Loucy (cell line): ENCODE results near the gene LYPD6.

Experiments used
- H2AFZ ChIP-seq: fragments of 200-600 bp; sonication (generic); 2 replicates; pipeline ENCODE4 v1.6.0; 2016; ENCODE audit warnings: antibody characterized with exemption, mild to moderate bottlenecking, low read length, moderate library complexity
- H3F3A ChIP-seq: fragments of 200-600 bp; 2 replicates; pipeline ENCODE4 v1.6.0; 2016; ENCODE audit warnings: antibody characterized with exemption, low read depth, mild to moderate bottlenecking
- H3K27me3 ChIP-seq: fragments of 200-600 bp; sonication (generic); 2 replicates; pipeline ENCODE4 v1.6.1; 2014; ENCODE audit warnings: low read length, mild to moderate bottlenecking; ENCODE audit not compliant: insufficient read depth, poor library complexity, severe bottlenecking
- H3K36me3 ChIP-seq: fragments of 200-600 bp; sonication (generic); 2 replicates; pipeline ENCODE4 v1.6.1; 2016; ENCODE audit warnings: low read length; ENCODE audit not compliant: insufficient read depth
- H3K4me1 ChIP-seq: fragments of 200-600 bp; sonication (generic); 2 replicates; pipeline ENCODE4 v1.5.1; 2014; ENCODE audit warnings: low read length, mild to moderate bottlenecking; ENCODE audit not compliant: insufficient read depth, poor library complexity, severe bottlenecking
- H3K4me2 ChIP-seq: fragments of 200-600 bp; sonication (generic); 2 replicates; pipeline ENCODE4 v1.6.0; 2014; ENCODE audit warnings: antibody characterized with exemption, low read length, low read depth, mild to moderate bottlenecking; ENCODE audit not compliant: poor library complexity, severe bottlenecking
- H3K4me3 ChIP-seq: fragments of 200-600 bp; sonication (generic); 2 replicates; pipeline ENCODE4 v1.5.1; 2014; ENCODE audit warnings: low read length, mild to moderate bottlenecking, mixed read lengths; ENCODE audit not compliant: poor library complexity, severe bottlenecking
- H3K79me2 ChIP-seq: fragments of 200-600 bp; sonication (generic); 2 replicates; pipeline ENCODE4 v1.6.1; 2014; ENCODE audit warnings: low read length; ENCODE audit not compliant: insufficient read depth
- H3K9ac ChIP-seq: fragments of 200-600 bp; sonication (generic); 2 replicates; pipeline ENCODE4 v1.6.0; 2014; ENCODE audit warnings: mild to moderate bottlenecking, low read depth, low read length, moderate library complexity; ENCODE audit not compliant: poor library complexity, severe bottlenecking
- H3K9me2 ChIP-seq: fragments of 200-600 bp; sonication (generic); replicated peaks from 2 replicates; pipeline ENCODE4 v1.6.1; 2016; ENCODE audit warnings: low read depth, low read length, mixed read lengths
- H3K9me3 ChIP-seq: fragments of 200-600 bp; sonication (generic); 2 replicates; pipeline ENCODE4 v1.6.1; 2014; ENCODE audit warnings: mild to moderate bottlenecking, antibody characterized with exemption, low read length, low read depth; ENCODE audit not compliant: insufficient read depth
- H4K20me1 ChIP-seq: fragments of 200-600 bp; sonication (generic); 2 replicates; pipeline ENCODE4 v1.6.0; 2014; ENCODE audit warnings: antibody characterized with exemption, low read length, mild to moderate bottlenecking; ENCODE audit not compliant: insufficient read depth, poor library complexity, severe bottlenecking
- EZH2phosphoT487 ChIP-seq: fragments of 200-600 bp; IDR thresholded peaks from 2 replicates; pipeline ENCODE4 v1.6.1; 2018; ENCODE audit warnings: antibody characterized with exemption, mild to moderate bottlenecking, moderate library complexity, borderline replicate concordance
- TF ChIP-seq, protein P1 (sequence below): fragments of 200-600 bp; sonication (generic); conservative IDR thresholded peaks from 2 replicates; pipeline ENCODE4 v1.5.1; 2014; ENCODE audit warnings: mild to moderate bottlenecking, antibody characterized with exemption, low read length

The LYPD6 gene

DNA sequence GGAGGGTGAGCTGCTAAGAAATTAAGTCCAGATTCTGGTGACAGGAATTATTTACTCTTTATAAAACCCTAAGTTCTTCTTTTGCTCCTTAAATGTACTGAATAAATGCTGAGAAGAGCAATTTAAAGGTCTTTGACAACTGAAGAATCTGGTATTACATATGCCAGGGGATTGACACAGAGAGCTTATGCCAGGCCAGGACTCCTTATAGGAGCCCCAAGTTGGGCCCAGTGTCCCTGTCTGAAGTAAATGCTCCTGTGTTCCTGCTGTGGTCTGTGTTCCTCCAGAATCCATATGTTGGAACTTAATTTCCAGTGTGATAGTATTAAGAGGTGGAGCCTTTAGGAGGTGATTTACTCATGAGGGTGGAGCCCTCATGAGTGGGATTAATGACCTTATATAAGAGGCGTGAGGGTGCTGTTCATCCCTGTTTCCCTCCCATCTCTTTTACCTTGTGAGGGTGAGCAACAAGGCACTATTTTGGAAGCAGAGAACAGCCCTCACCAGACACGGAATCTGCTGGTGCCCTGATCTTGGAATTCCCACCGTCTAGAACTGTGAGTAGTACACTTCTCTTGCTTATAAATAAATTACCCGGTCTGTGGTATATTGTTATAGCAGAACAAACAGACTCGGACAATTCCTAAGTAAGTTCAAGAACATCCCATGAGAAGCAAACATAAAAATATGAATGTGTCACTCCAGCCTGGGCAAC, 39.8 kb downstream of the LYPD6 start:
- Histone ChIP-seq H3K36me3 (no peaks in the 10 kb centered on the region), H3K4me1 (no peaks in the 10 kb centered on the region), H3K4me2 (no peak overlapping the region), H3K4me3 (no peak overlapping the region), H3K27me3 (no peaks in the 10 kb centered on the region), H4K20me1 (no peaks in the 10 kb centered on the region), H3K9me2 (no peaks in the 10 kb centered on the region), H2AFZ (no peak overlapping the region), H3K9ac (no peak overlapping the region), H3F3A (no peaks in the 10 kb centered on the region), H3K9me3 (no peaks in the 10 kb centered on the region), H3K79me2 (no peaks in the 10 kb centered on the region)
- TF ChIP-seq EZH2phosphoT487, result no peak
- TF ChIP-seq, protein P1, sequence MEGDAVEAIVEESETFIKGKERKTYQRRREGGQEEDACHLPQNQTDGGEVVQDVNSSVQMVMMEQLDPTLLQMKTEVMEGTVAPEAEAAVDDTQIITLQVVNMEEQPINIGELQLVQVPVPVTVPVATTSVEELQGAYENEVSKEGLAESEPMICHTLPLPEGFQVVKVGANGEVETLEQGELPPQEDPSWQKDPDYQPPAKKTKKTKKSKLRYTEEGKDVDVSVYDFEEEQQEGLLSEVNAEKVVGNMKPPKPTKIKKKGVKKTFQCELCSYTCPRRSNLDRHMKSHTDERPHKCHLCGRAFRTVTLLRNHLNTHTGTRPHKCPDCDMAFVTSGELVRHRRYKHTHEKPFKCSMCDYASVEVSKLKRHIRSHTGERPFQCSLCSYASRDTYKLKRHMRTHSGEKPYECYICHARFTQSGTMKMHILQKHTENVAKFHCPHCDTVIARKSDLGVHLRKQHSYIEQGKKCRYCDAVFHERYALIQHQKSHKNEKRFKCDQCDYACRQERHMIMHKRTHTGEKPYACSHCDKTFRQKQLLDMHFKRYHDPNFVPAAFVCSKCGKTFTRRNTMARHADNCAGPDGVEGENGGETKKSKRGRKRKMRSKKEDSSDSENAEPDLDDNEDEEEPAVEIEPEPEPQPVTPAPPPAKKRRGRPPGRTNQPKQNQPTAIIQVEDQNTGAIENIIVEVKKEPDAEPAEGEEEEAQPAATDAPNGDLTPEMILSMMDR, result no peak

DNA sequence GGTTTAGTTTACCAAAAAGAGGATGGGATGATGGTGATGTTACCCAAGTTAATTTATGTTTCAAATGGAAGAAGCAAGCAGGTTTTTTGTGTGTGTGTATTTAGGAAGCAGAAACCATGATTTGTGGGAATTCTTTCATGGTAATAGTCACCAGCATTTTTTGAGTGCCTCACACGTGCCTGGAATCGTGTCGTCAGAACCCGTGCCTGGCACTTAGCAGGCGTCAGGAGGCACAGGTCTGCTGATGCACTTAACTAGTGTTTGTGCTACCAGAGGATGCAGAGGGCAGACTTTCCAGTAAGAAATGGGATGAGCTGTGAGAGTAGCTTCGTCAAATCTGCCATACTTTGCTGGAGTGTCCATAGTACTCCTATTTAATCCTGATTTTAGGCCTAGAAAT, 41.1 kb downstream of the LYPD6 start:
- no peak overlapping the region for H3K9ac ChIP-seq
- H3F3A ChIP-seq, result no peaks in the 10 kb centered on the region
- no peaks in the 10 kb centered on the region for H3K27me3 ChIP-seq
- H3K9me2 ChIP-seq, result no peaks in the 10 kb centered on the region
- no peak overlapping the region for H3K4me3 ChIP-seq
- TF ChIP-seq, protein P1, result no peak
- no peak for TF ChIP-seq EZH2phosphoT487
- H3K79me2 ChIP-seq, result no peaks in the 10 kb centered on the region
- no peaks in the 10 kb centered on the region for H3K4me1 ChIP-seq
- no peaks in the 10 kb centered on the region for H3K36me3 ChIP-seq
- H4K20me1 ChIP-seq, result no peaks in the 10 kb centered on the region
- H2AFZ ChIP-seq, result no peak overlapping the region
- no peak overlapping the region for H3K4me2 ChIP-seq
- no peaks in the 10 kb centered on the region for H3K9me3 ChIP-seq

DNA sequence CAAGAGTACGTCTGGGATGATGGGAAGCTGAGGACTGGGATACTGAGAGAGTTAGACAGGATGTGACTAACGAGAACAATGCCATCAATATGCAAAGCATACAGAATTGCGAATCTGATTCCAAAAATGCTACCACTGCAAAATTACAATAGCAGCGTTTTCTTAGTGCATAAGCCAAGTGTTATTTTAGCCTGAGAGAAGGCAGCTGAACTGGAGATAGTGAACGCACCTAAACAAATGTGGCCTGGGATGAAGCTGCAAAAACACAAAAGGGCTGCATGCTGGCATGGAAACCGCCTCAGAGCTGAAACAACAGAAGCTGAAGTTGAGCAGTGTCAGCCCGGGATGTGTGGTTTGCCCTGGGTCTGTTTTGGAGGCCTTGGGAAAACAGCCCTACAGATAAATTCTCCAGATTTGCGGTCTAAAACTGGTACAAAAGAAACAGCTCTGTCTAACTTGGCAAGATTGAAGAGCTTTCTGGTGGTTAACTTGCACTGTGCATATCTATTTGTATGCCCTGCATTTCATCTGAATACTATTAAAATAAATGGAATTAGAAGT, 45.5 kb downstream of the LYPD6 start:
- H3K27me3 ChIP-seq, result no peaks in the 10 kb centered on the region
- no peaks in the 10 kb centered on the region for H3K36me3 ChIP-seq
- no peaks in the 10 kb centered on the region for H3K4me1 ChIP-seq
- no peak overlapping the region for H3K4me3 ChIP-seq
- no peaks in the 10 kb centered on the region for H4K20me1 ChIP-seq
- no peaks in the 10 kb centered on the region for H3K9me2 ChIP-seq
- H3K79me2 ChIP-seq, result no peaks in the 10 kb centered on the region
- H3F3A ChIP-seq, result no peaks in the 10 kb centered on the region
- H3K9ac ChIP-seq, result no peak overlapping the region
- H2AFZ ChIP-seq, result no peak overlapping the region
- no peaks in the 10 kb centered on the region for H3K9me3 ChIP-seq
- TF ChIP-seq EZH2phosphoT487, result no peak
- TF ChIP-seq, protein P1, result no peak
- no peak overlapping the region for H3K4me2 ChIP-seq
